HepG2 (cell line): ENCODE measurements around the gene THOP1. TPM values are rescaled to one million over a fixed set of nuclear protein-coding genes. Genes with fewer than 3 reads are reported as not detected.

ENCODE experiments used
- CREM ChIP-seq, 2 experiments: sonication (generic) in 1 of 2; formaldehyde crosslinking in 1 of 2; IDR thresholded peaks; 2 replicates each; pipeline versions ENCODE4 v1.4.0 to v1.6.1; 2016 to 2020; ENCODE audit warnings: antibody characterized with exemption in 1 of 2, mild to moderate bottlenecking in 1 of 2, missing genetic modification reagents in 1 of 2
- ESRRA ChIP-seq: sonication (generic); formaldehyde crosslinking; IDR thresholded peaks from 2 replicates; pipeline ENCODE4 v1.5.1; 2020; ENCODE audit warnings: mild to moderate bottlenecking, low read depth, missing genetic modification reagents
- HDAC6 ChIP-seq: fragments of 200-600 bp; sonication (generic); IDR thresholded peaks from 2 replicates; pipeline ENCODE4 v1.7.0; 2017; ENCODE audit warnings: mild to moderate bottlenecking, antibody characterized with exemption, low read length, low read depth
- MEIS2 ChIP-seq: sonication (generic); formaldehyde crosslinking; IDR thresholded peaks from 2 replicates; pipeline ENCODE4 v1.9.0; 2021; ENCODE audit warnings: mild to moderate bottlenecking, missing genetic modification reagents
- NFYB ChIP-seq: sonication (generic); formaldehyde crosslinking; IDR thresholded peaks from 2 replicates; pipeline ENCODE4 v1.4.0; 2020; ENCODE audit warnings: missing genetic modification reagents
- RNF2 ChIP-seq: fragments of 450-650 bp; conservative IDR thresholded peaks from 2 replicates; pipeline ENCODE4 v1.6.1; 2016; ENCODE audit warnings: low read depth
- TMF1 ChIP-seq: sonication (generic); formaldehyde crosslinking; IDR thresholded peaks from 2 replicates; pipeline ENCODE4 v1.8.1; 2022; ENCODE audit warnings: low read depth, missing genetic modification reagents
- TOPORS ChIP-seq: sonication (generic); formaldehyde crosslinking; IDR thresholded peaks from 2 replicates; pipeline ENCODE4 v1.8.0; 2023; ENCODE audit warnings: mild to moderate bottlenecking, missing genetic modification reagents
- ZBTB3 ChIP-seq: sonication (generic); formaldehyde crosslinking; IDR thresholded peaks from 2 replicates; pipeline ENCODE4 v1.4.0; 2020; ENCODE audit warnings: low read depth, mild to moderate bottlenecking, moderate library complexity, missing genetic modification reagents, borderline replicate concordance
- ZFP90 ChIP-seq: sonication (generic); formaldehyde crosslinking; IDR thresholded peaks from 2 replicates; pipeline ENCODE4 v1.8.0; 2022; ENCODE audit warnings: missing genetic modification reagents, mild to moderate bottlenecking, inconsistent platforms, borderline replicate concordance
- ZKSCAN5 ChIP-seq: sonication (generic); formaldehyde crosslinking; IDR thresholded peaks from 2 replicates; pipeline ENCODE4 v1.5.1; 2020; ENCODE audit warnings: mild to moderate bottlenecking, missing genetic modification reagents
- ZNF10 ChIP-seq: sonication (generic); formaldehyde crosslinking; IDR thresholded peaks from 2 replicates; pipeline ENCODE4 v1.4.0; 2020; ENCODE audit warnings: mild to moderate bottlenecking, low read depth, missing genetic modification reagents, borderline replicate concordance
- ZNF282 ChIP-seq: fragments of 450-650 bp; IDR thresholded peaks from 2 replicates; pipeline ENCODE4 v1.6.1; 2018; ENCODE audit not compliant: partially characterized antibody
- ZNF460 ChIP-seq: sonication (generic); formaldehyde crosslinking; IDR thresholded peaks from 2 replicates; pipeline ENCODE4 v1.5.1; 2020; ENCODE audit warnings: missing genetic modification reagents, mild to moderate bottlenecking, borderline replicate concordance
- ZNF644 ChIP-seq: IDR thresholded peaks from 2 replicates; pipeline ENCODE4 v1.6.1; 2016; ENCODE audit warnings: low read depth
- polyA plus RNA-seq, 8 experiments: library from polyadenylated mRNA; depleted of rRNA in 3 of 8; stranded (reverse) in 7 of 8; unstranded in 1 of 8; fragments of >200 nt; fragmentation: Illumina TruSeq in 4 of 8; extraction: Trizol in 4 of 8; gene quantifications; 2 replicates each; pipeline versions ENCODE4 v1.2.1 to v1.2.3, GENCODE V29; 2011 to 2016; ENCODE audit warnings: low read depth in 4 of 8, missing spikeins in 1 of 8, mixed read lengths in 1 of 8; ENCODE audit not compliant: insufficient read depth in 1 of 8
- total RNA-seq, 5 experiments: library from RNA; depleted of rRNA; stranded (reverse); fragments of >200 nt; fragmentation: Illumina TruSeq; extraction: Trizol; gene quantifications; 2 replicates each; pipeline ENCODE4 v1.2.3, GENCODE V29; 2016; ENCODE audit warnings: low read depth in 1 of 5
- TF ChIP-seq, protein P1 (sequence below), 2 experiments: sonication (generic) in 1 of 2; formaldehyde crosslinking in 1 of 2; IDR thresholded peaks; 2 replicates each; pipeline versions ENCODE4 v1.4.0 to v1.6.1; 2016 to 2020; ENCODE audit warnings: borderline replicate concordance in 1 of 2, low read depth in 1 of 2, mild to moderate bottlenecking in 1 of 2, missing genetic modification reagents in 1 of 2
- TF ChIP-seq, protein P2 (sequence below): IDR thresholded peaks from 2 replicates; pipeline ENCODE4 v1.6.1; 2016; ENCODE audit warnings: missing biosample characterization, missing genetic modification reagents, low read depth
- TF ChIP-seq, protein P3 (sequence below): sonication (generic); formaldehyde crosslinking; IDR thresholded peaks from 2 replicates; pipeline ENCODE4 v1.8.1; 2023; ENCODE audit warnings: missing genetic modification reagents, inconsistent platforms, borderline replicate concordance
- TF ChIP-seq, protein P4 (sequence below): sonication (generic); formaldehyde crosslinking; IDR thresholded peaks from 2 replicates; pipeline ENCODE4 v1.8.0; 2022; ENCODE audit warnings: mild to moderate bottlenecking, missing genetic modification reagents

THOP1 gene
- total and polyA plus RNA-seq, 2 of the 13 experiments (the other 11 are each of a cell fraction or from before 2014, with no cell fraction given), result 74.4 to 116 TPM

DNA sequence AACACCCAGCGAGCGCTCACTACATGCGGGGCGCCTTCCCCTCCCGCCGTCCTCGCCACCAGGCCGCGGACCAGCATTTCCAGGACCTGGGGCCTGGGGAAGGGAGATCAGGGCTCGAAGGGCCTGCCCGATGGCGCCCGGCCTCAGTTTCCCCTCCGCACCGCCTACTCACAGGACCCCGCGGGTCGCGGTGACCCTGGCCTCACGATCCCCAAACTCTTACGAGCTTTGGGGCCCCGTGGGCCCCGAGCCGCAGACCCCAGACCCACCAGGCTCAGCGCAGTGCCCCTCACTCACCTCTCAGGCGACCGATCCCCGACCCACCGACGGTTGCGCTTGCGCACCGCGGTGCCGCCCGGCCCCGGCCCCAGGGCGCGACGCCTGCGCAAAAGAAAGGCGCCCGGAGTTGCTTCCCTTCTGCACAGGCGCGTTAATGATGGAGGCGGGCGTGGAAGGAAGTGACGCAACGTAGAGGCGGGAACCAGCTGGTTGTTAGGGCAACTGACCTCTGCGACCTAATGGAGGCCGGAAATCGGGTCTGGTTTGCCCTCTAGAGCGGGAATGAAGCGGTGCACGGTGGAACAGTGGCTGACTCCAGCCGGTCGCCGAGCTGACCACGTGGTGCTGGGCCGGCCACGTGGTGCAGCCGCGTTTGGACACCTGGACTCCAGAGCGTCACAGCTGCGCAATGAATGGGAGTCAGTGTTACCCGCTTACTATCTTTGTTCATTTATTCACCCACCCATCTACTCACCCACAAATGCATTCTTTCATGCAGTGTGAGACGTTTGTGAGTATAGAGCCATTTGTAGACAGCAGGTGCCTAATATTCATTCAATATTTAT, 2.1 kb upstream of the THOP1 start, which contains the start of gene SGTA (continued):
- TF ChIP-seq MEIS2 (CRISPR knock-in tag), result peak; percentile 93; the same call in 1 of the 2 replicates
- TF ChIP-seq ZKSCAN5 (CRISPR knock-in tag), result no peak
- peak; percentile 40; the same call in 1 of the 2 replicates for TF ChIP-seq ZBTB3
- no peak for TF ChIP-seq ZNF10 (CRISPR knock-in tag)
- TF ChIP-seq ZNF282, result no peak
- TF ChIP-seq TOPORS (CRISPR knock-in tag), result peak; percentile 60; the same call in 1 of the 2 replicates
- peak; percentile 96 for TF ChIP-seq CREM (IDR thresholded peaks at IDR 0.05)
- peak; percentile 74 for TF ChIP-seq CREM (CRISPR knock-in tag; IDR thresholded peaks at IDR 0.05)
- peak; percentile 82; the same call in 1 of the 2 replicates for TF ChIP-seq ESRRA (CRISPR knock-in tag)
- TF ChIP-seq, protein P1, sequence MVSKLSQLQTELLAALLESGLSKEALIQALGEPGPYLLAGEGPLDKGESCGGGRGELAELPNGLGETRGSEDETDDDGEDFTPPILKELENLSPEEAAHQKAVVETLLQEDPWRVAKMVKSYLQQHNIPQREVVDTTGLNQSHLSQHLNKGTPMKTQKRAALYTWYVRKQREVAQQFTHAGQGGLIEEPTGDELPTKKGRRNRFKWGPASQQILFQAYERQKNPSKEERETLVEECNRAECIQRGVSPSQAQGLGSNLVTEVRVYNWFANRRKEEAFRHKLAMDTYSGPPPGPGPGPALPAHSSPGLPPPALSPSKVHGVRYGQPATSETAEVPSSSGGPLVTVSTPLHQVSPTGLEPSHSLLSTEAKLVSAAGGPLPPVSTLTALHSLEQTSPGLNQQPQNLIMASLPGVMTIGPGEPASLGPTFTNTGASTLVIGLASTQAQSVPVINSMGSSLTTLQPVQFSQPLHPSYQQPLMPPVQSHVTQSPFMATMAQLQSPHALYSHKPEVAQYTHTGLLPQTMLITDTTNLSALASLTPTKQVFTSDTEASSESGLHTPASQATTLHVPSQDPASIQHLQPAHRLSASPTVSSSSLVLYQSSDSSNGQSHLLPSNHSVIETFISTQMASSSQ (IDR thresholded peaks at IDR 0.05; ENCODE audit: low read depth), result peak; percentile 17; the same call in 1 of the 2 replicates
- TF ChIP-seq, protein P1 (CRISPR knock-in tag; IDR thresholded peaks at IDR 0.05; ENCODE audit: borderline replicate concordance), result peak; percentile 76
- TF ChIP-seq ZFP90 (CRISPR knock-in tag), result peak; percentile 96
- TF ChIP-seq NFYB (CRISPR knock-in tag), result peak; percentile 60
- no peak for TF ChIP-seq HDAC6
- TF ChIP-seq, protein P2, sequence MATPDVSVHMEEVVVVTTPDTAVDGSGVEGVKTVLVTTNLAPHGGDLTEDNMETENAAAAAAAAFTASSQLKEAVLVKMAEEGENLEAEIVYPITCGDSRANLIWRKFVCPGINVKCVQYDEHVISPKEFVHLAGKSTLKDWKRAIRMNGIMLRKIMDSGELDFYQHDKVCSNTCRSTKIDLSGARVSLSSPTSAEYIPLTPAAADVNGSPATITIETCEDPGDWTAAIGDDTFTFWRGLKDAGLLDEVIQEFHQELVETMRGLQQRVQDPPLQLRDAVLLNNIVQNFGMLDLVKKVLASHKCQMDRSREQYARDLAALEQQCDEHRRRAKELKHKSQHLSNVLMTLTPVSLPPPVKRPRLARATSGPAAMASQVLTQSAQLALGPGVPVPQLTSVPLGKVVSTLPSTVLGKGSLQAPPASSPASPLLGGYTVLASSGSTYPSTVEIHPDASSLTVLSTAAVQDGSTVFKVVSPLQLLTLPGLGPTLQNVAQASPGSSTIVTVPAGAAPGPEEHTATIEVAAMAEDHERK, result no peak
- TF ChIP-seq, protein P3, sequence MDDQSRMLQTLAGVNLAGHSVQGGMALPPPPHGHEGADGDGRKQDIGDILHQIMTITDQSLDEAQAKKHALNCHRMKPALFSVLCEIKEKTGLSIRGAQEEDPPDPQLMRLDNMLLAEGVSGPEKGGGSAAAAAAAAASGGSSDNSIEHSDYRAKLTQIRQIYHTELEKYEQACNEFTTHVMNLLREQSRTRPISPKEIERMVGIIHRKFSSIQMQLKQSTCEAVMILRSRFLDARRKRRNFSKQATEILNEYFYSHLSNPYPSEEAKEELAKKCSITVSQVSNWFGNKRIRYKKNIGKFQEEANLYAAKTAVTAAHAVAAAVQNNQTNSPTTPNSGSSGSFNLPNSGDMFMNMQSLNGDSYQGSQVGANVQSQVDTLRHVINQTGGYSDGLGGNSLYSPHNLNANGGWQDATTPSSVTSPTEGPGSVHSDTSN (CRISPR knock-in tag), result peak; percentile 89; the same call in 1 of the 2 replicates
- peak; percentile 97 for TF ChIP-seq TMF1 (CRISPR knock-in tag)
- TF ChIP-seq RNF2, result peak; percentile 99
- TF ChIP-seq ZNF460, result peak; percentile 22; the same call in 1 of the 2 replicates
- TF ChIP-seq, protein P4, sequence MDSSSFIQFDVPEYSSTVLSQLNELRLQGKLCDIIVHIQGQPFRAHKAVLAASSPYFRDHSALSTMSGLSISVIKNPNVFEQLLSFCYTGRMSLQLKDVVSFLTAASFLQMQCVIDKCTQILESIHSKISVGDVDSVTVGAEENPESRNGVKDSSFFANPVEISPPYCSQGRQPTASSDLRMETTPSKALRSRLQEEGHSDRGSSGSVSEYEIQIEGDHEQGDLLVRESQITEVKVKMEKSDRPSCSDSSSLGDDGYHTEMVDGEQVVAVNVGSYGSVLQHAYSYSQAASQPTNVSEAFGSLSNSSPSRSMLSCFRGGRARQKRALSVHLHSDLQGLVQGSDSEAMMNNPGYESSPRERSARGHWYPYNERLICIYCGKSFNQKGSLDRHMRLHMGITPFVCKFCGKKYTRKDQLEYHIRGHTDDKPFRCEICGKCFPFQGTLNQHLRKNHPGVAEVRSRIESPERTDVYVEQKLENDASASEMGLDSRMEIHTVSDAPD (CRISPR knock-in tag), result peak; percentile 66
- no peak for TF ChIP-seq ZNF644
